Placental pericyte (primary cell): Measurements from ENCODE around the gene VAV2. TPM values are rescaled to one million over a fixed set of nuclear protein-coding genes. Genes with fewer than 3 reads are reported as not detected.

ENCODE experiments used
- total RNA-seq: library from RNA; depleted of rRNA; stranded (reverse); fragments of >200 nt; gene quantifications from 2 replicates; pipeline ENCODE4 v1.2.3, GENCODE V29; 2012

Gene VAV2
- total RNA-seq: 16.6 and 24.1 TPM in 2 replicates

GRCh38 chr9:133991964-133992779 lies at the start of gene VAV2:
Gene VAV2 (minus strand): TSS chr9:133992324. CDS start chr9:133992278, 46 bp downstream.

GRCh38 chr9:134024828-134025605 lies 32.9 kb upstream of the VAV2 start, which contains the start of gene BRD3OS:
Gene BRD3OS (plus strand): TSS chr9:134025481. CDS start chr9:134026748, 1,267 bp downstream.

GRCh38 chr9:133737774-133738639 lies 254.1 kb downstream of the VAV2 start, which contains the start of gene SARDH:
Gene SARDH (minus strand): TSS chr9:133738352. CDS start chr9:133734173, 4,179 bp downstream.

Other genes starting within 250 kb of the VAV2 start
- 16.4 and 32.1 TPM in 2 replicates for gene BRD3OS, start 33.2 kb upstream of the VAV2 start, total RNA-seq
- 6.7 and 11.8 TPM in 2 replicates for gene BRD3, start 75.7 kb upstream of the VAV2 start, total RNA-seq
- gene WDR5, start 143.8 kb upstream of the VAV2 start, total RNA-seq: 13.8 and 27.9 TPM in 2 replicates
- not detected in 2 replicates for gene RNU6ATAC, start 172.2 kb upstream of the VAV2 start, total RNA-seq